ENCODE results near the gene NCOA4. TPM values are rescaled to one million over a fixed set of nuclear protein-coding genes. Genes with fewer than 3 reads are reported as not detected.

The NCOA4 gene
- total RNA-seq, 1 experiment from 2014 or later = 69.4 TPM

DNA sequence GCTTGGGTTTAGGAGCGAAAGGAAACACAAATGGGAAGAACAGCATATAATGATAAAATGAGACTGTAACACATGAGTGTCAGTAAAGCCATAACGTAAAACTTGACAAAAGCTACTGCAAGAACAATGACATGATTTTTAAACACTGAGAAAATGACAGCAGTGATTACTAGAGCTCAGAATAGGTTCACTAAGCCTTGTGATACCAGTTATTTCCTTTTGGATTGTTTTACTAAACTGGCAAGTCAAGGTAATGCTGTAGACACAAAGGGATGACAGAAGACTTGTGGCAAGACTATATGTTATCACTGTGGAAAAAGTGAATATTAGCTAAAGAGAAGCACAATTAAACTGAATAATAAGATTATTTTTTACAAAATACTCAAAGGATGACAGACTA, 12.7 kb downstream of the NCOA4 start (continued):
- TF ChIP-seq NR3C1 (CRISPR knock-in tag; conservative IDR thresholded peaks at IDR 0.05; ENCODE audit: low read depth) (no peak), ZNF317 (CRISPR knock-in tag; IDR thresholded peaks at IDR 0.05; ENCODE audit: borderline replicate concordance, low read depth) (no peak), MXD4 (CRISPR knock-in tag; IDR thresholded peaks at IDR 0.05; ENCODE audit: borderline replicate concordance) (no peak), TP53 (CRISPR knock-in tag; IDR thresholded peaks at IDR 0.05) (no peak), PRRX2 (CRISPR knock-in tag; IDR thresholded peaks at IDR 0.05) (no peak), NFE2L1 (CRISPR knock-in tag; IDR thresholded peaks at IDR 0.05) (no peak), ESRRA (CRISPR knock-in tag; IDR thresholded peaks at IDR 0.05; ENCODE audit: borderline replicate concordance) (no peak)
- TF ChIP-seq, protein P1, sequence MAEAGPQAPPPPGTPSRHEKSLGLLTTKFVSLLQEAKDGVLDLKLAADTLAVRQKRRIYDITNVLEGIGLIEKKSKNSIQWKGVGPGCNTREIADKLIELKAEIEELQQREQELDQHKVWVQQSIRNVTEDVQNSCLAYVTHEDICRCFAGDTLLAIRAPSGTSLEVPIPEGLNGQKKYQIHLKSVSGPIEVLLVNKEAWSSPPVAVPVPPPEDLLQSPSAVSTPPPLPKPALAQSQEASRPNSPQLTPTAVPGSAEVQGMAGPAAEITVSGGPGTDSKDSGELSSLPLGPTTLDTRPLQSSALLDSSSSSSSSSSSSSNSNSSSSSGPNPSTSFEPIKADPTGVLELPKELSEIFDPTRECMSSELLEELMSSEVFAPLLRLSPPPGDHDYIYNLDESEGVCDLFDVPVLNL (CRISPR knock-in tag; IDR thresholded peaks at IDR 0.05; ENCODE audit: borderline replicate concordance, low read depth) = no peak
- TF ChIP-seq, protein P2, sequence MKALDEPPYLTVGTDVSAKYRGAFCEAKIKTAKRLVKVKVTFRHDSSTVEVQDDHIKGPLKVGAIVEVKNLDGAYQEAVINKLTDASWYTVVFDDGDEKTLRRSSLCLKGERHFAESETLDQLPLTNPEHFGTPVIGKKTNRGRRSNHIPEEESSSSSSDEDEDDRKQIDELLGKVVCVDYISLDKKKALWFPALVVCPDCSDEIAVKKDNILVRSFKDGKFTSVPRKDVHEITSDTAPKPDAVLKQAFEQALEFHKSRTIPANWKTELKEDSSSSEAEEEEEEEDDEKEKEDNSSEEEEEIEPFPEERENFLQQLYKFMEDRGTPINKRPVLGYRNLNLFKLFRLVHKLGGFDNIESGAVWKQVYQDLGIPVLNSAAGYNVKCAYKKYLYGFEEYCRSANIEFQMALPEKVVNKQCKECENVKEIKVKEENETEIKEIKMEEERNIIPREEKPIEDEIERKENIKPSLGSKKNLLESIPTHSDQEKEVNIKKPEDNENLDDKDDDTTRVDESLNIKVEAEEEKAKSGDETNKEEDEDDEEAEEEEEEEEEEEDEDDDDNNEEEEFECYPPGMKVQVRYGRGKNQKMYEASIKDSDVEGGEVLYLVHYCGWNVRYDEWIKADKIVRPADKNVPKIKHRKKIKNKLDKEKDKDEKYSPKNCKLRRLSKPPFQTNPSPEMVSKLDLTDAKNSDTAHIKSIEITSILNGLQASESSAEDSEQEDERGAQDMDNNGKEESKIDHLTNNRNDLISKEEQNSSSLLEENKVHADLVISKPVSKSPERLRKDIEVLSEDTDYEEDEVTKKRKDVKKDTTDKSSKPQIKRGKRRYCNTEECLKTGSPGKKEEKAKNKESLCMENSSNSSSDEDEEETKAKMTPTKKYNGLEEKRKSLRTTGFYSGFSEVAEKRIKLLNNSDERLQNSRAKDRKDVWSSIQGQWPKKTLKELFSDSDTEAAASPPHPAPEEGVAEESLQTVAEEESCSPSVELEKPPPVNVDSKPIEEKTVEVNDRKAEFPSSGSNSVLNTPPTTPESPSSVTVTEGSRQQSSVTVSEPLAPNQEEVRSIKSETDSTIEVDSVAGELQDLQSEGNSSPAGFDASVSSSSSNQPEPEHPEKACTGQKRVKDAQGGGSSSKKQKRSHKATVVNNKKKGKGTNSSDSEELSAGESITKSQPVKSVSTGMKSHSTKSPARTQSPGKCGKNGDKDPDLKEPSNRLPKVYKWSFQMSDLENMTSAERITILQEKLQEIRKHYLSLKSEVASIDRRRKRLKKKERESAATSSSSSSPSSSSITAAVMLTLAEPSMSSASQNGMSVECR (CRISPR knock-in tag; IDR thresholded peaks at IDR 0.05; ENCODE audit: borderline replicate concordance) = no peak

DNA sequence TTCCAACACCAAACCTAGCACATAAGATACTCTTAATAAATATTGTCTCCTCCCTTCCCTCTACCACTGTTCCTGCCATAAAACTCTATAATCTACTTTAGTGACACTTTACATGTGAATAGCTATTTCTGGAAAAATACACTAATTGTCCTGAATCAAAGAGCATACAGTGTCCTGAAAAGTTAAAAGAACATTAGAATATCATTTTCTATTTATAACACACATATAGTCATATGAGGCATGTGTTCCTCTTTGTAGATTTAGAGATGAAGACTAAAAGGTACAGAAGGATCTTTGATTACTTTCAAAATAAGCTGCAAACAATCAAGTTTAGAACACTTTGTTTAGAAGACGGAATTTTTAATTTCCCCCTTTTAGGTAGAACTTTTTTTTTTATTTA, 13.6 kb downstream of the NCOA4 start:
- no peak for TF ChIP-seq TEAD4 (CRISPR knock-in tag; IDR thresholded peaks at IDR 0.05)
- no peak for TF ChIP-seq NFYB (CRISPR knock-in tag; conservative IDR thresholded peaks at IDR 0.05; ENCODE audit: low read depth)
- no peak for TF ChIP-seq SMAD4 (CRISPR knock-in tag; IDR thresholded peaks at IDR 0.05)
- TF ChIP-seq TEAD1 (CRISPR knock-in tag; IDR thresholded peaks at IDR 0.05) = no peak
- TF ChIP-seq ZNF263 (CRISPR knock-in tag; IDR thresholded peaks at IDR 0.05; ENCODE audit: low read depth) = no peak
- no peak for TF ChIP-seq TP53 (CRISPR knock-in tag; IDR thresholded peaks at IDR 0.05)
- no peak for TF ChIP-seq MYBL2 (CRISPR knock-in tag; IDR thresholded peaks at IDR 0.05)
- TF ChIP-seq ZNF423 (CRISPR knock-in tag; IDR thresholded peaks at IDR 0.05) = no peak
- TF ChIP-seq, protein P3, sequence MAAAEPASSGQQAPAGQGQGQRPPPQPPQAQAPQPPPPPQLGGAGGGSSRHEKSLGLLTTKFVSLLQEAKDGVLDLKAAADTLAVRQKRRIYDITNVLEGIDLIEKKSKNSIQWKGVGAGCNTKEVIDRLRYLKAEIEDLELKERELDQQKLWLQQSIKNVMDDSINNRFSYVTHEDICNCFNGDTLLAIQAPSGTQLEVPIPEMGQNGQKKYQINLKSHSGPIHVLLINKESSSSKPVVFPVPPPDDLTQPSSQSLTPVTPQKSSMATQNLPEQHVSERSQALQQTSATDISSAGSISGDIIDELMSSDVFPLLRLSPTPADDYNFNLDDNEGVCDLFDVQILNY (CRISPR knock-in tag; IDR thresholded peaks at IDR 0.05) = no peak
- TF ChIP-seq, protein P4, sequence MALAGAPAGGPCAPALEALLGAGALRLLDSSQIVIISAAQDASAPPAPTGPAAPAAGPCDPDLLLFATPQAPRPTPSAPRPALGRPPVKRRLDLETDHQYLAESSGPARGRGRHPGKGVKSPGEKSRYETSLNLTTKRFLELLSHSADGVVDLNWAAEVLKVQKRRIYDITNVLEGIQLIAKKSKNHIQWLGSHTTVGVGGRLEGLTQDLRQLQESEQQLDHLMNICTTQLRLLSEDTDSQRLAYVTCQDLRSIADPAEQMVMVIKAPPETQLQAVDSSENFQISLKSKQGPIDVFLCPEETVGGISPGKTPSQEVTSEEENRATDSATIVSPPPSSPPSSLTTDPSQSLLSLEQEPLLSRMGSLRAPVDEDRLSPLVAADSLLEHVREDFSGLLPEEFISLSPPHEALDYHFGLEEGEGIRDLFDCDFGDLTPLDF (CRISPR knock-in tag; IDR thresholded peaks at IDR 0.05) = no peak
- TF ChIP-seq, protein P5, sequence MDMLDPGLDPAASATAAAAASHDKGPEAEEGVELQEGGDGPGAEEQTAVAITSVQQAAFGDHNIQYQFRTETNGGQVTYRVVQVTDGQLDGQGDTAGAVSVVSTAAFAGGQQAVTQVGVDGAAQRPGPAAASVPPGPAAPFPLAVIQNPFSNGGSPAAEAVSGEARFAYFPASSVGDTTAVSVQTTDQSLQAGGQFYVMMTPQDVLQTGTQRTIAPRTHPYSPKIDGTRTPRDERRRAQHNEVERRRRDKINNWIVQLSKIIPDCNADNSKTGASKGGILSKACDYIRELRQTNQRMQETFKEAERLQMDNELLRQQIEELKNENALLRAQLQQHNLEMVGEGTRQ (CRISPR knock-in tag; IDR thresholded peaks at IDR 0.05) = no peak
- no peak for TF ChIP-seq GABPB1 (CRISPR knock-in tag; IDR thresholded peaks at IDR 0.05)
- TF ChIP-seq, protein P6, sequence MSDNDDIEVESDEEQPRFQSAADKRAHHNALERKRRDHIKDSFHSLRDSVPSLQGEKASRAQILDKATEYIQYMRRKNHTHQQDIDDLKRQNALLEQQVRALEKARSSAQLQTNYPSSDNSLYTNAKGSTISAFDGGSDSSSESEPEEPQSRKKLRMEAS (CRISPR knock-in tag; IDR thresholded peaks at IDR 0.05) = no peak
- Mint-ChIP-seq H3K4me1 (peaks cover 24% of the 10 kb centered on the region), H3K4me3 (no peak overlapping the region), H3K27ac (no peak overlapping the region), H3K36me3 (peaks cover 26% of the 10 kb centered on the region), H3K9me3 (no peaks in the 10 kb centered on the region), H3K27me3 (ENCODE audit: low read depth) (no peaks in the 10 kb centered on the region)
- POLR2A ChIA-PET = no interaction called here
- CTCF ChIA-PET = no interaction called here
- ATAC-seq = no peak
- DNase-seq (ENCODE audit: low spot score) = no peak

All from WTC11 (cell line).